Coronary artery (tissue), 2 donors: ENCODE measurements around the gene NXNL2.
A peak's percentile ranks its signal among the peaks of the same experiment; 100 is the strongest.

Source experiments
- DNase-seq: peaks from one replicate; pipeline ENCODE4 v3.0.0-alpha.2; 2017; ENCODE audit warnings: low spot score
- H3K27ac ChIP-seq, 2 donors: fragments of 200-600 bp; sonication (generic); one replicate each; pipeline ENCODE4 v1.5.1; 2016 to 2019
- H3K4me3 ChIP-seq: fragments of 200-600 bp; sonication (generic); 2 replicates; pipeline ENCODE4 v1.5.1; 2016; ENCODE audit warnings: mild to moderate bottlenecking, moderate library complexity
- TF ChIP-seq, protein P1 (sequence below): fragments of 200-600 bp; sonication (generic); IDR thresholded peaks from one replicate; pipeline ENCODE4 v1.5.1; 2019; ENCODE audit warnings: antibody characterized with exemption

Gene NXNL2

DNA sequence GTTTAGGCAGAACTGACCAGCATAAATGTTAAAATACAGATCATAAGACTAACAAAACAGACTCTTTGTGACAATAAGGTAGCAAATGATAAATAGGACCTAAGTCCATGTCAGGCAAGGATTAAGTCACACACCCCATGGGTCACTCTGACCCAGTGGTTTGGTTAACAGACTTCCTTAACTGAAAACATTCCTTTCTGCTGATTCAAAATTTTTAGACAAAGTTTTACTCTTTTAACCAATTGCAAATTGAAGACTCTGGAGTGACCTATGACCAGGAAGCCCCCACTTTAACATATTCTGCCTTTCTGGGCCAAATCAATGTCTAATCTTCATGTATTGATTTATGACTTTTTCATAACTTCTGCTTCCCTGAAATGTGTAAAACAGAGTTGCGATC lies 4.9 kb upstream of the NXNL2 start:
- Histone ChIP-seq H3K27ac (peak overlapping the region; percentile 16 to 78), H3K4me3 (no peak overlapping the region)
- TF ChIP-seq, protein P1, sequence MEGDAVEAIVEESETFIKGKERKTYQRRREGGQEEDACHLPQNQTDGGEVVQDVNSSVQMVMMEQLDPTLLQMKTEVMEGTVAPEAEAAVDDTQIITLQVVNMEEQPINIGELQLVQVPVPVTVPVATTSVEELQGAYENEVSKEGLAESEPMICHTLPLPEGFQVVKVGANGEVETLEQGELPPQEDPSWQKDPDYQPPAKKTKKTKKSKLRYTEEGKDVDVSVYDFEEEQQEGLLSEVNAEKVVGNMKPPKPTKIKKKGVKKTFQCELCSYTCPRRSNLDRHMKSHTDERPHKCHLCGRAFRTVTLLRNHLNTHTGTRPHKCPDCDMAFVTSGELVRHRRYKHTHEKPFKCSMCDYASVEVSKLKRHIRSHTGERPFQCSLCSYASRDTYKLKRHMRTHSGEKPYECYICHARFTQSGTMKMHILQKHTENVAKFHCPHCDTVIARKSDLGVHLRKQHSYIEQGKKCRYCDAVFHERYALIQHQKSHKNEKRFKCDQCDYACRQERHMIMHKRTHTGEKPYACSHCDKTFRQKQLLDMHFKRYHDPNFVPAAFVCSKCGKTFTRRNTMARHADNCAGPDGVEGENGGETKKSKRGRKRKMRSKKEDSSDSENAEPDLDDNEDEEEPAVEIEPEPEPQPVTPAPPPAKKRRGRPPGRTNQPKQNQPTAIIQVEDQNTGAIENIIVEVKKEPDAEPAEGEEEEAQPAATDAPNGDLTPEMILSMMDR = no peak
- DNase-seq = no peak

DNA sequence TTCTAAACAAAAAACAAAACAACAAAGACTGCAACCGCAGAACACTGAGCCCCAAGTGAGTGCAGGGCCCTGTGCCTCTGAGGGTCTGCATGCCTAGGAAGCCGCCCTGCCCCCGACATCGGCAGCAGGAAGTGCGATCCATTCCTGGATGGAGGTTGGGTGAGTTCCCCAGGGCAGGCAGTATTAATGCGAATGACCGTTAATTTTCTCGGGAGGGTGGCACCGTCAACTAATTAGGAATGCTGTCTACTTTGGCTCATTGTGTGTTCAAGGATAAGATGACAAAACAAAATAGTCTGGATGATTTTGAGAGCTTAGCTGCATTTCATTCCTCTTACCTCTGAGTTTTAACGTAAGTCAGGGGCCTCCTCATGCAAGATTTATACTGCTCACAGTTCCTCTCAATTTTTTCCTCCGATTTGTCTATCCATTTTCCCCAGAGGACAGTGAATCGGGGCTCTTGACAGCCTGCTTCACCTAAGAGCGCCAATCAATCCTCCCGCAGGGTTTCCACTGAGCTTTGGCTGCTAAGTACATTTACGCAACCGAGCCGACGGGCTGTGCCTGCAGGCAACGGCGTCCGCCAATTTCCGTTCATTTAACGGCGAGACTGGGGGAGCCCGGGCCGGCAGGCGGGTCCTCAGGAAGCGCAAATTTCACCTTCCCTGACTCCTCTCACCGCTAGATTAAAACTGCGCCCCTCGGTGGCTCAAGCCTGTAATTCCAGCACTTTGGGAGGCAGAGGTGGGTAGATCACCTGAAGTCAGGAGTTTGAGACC lies 2.9 kb upstream of the NXNL2 start:
- no peak for DNase-seq
- TF ChIP-seq, protein P1 = no peak
- peak overlapping the region in 1 of 2 donors; percentile 19 for H3K27ac ChIP-seq
- no peak overlapping the region for H3K4me3 ChIP-seq

DNA sequence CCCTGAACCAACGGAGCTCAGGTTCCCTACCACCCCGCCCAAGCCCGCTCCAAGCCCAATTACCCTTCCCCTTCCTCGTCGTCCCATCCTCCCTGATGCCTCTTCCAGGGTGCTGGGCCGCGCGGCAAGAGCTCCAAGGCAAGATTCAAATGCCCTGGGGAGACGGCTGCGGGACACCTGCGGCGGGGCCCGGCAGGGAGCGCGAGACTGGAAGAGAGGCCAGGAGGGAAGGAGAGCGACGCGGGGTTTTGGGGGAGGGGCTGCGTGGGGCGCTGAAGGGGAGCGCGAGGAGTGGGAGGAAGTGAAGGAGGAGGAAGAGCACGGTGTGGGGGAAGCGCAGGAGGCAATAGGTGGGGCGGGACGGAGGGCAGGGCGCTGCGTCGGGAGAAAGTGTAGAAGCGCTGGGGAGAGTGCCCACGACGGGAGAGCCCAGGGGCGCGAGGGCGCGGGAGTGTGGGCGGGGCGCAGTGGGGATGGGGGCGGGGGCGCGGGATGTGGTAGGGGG lies 975 bp upstream of the NXNL2 start:
- TF ChIP-seq, protein P1 = no peak
- peak; percentile 79 for DNase-seq
- peak overlapping the region; percentile 76 to 100 for H3K27ac ChIP-seq
- peak overlapping the region; percentile 69 for H3K4me3 ChIP-seq

DNA sequence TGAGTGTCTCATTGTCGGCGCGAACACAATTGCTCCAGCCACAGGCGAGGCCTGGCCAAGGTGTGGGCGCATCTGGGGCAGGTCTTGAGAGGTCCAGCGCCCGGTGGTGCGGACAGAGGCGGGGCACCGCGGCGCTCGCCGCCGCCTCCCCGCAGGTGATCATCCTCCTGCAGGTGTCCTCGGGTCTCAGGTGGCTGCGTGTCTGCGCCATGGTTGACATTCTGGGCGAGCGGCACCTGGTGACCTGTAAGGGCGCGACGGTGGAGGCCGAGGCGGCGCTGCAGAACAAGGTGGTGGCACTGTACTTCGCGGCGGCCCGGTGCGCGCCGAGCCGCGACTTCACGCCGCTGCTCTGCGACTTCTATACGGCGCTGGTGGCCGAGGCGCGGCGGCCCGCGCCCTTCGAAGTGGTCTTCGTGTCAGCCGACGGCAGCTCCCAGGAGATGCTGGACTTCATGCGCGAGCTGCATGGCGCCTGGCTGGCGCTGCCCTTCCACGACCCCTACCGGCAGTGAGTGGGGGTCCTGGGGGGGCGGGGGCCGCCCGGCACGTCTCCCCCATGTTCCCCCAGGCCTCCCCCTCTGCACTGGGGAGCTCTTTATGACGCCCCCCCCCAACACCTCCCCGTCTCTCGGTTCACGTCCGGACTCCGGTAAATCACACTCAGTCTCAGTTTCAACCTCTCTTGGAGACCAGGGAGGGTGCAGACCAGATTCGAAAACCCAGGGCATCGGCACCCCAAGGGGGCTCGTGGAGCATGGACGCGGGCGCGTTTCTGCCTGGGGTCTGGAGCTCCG lies 446 bp downstream of the NXNL2 start:
- TF ChIP-seq, protein P1 = no peak
- DNase-seq = no peak
- H3K4me3 ChIP-seq = peak overlapping the region; percentile 69
- peak overlapping the region; percentile 76 to 100 for H3K27ac ChIP-seq

DNA sequence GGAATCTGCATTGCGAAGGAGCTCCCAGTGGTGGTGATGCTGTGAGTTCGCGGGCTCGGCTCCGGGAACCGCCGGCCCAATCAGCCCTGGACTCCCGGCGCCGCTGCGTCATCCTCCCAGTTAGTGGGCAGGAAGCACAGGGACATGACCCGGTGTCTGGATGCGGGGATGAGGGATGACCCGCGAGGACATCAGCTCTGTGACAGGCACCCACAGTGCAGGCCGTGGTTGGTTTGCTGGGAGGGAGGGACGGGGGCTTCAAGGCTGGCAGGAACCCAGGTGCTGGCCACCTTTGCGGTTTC lies 996 bp downstream of the NXNL2 start:
- DNase-seq = peak; percentile 80
- TF ChIP-seq, protein P1 = no peak
- Histone ChIP-seq H3K27ac (peak overlapping the region; percentile 76 to 100), H3K4me3 (peak overlapping the region; percentile 69)

DNA sequence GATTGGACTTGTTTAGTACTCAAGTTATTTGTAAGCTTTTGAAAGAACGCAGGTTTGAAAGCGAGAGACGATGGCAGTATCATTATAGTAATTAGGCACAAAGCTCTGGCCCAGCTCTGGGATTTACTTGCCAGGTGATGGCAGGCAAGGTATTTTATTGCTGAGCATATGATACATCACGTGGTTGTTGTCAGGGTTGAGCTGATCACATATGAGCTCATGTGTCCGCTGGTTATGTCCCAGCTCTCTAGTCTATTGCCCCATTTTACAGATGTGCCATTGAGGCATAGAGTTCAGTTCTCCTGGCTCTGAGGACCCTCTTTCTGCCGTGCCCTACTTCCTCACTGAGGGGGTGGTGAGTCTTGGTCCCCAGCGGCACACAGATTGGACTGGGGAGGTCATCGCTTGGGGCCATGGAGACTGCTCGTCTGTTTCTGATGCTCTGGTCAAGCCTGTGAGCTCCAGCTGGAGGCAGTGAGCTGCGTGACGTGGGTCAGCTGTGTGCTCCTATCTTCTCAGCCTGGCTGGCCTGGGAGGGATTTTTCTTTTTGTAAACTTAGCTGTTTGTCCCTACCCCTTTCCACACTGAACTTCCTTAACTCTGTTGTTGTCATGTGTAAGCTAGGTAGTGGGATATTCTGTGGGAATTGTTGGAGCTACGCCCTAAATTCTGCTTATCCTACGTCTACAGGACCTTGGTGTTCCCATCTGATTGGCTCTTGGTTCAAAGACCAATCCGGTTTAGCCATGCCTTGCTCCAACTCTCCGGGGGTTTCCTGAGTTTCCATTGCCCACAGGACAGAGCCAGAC lies 2.2 kb downstream of the NXNL2 start:
- H3K27ac ChIP-seq = peak overlapping the region; percentile 76 to 100
- peak overlapping the region; percentile 31 for H3K4me3 ChIP-seq
- TF ChIP-seq, protein P1 = no peak
- peak; percentile 80 for DNase-seq
